Neuronal stem cell (in vitro differentiated cells): ENCODE results near the gene LPGAT1.

Experiments
- DNase-seq: peaks from one replicate; pipeline ENCODE4 v3.0.0-alpha.2; 2013; ENCODE audit warnings: low spot score
- H2AFZ ChIP-seq: one replicate; pipeline ENCODE4 v1.6.1; 2013; ENCODE audit warnings: mild to moderate bottlenecking, low read length, inconsistent platforms
- H2AK5ac ChIP-seq: 2 replicates; pipeline ENCODE4 v1.6.1; 2013; ENCODE audit warnings: low read depth, mild to moderate bottlenecking, inconsistent platforms, low read length, moderate library complexity, mixed read lengths
- H2BK120ac ChIP-seq: 2 replicates; pipeline ENCODE4 v1.6.1; 2013; ENCODE audit warnings: low read depth, mild to moderate bottlenecking, inconsistent platforms, low read length, moderate library complexity, mixed read lengths
- H2BK12ac ChIP-seq: one replicate; pipeline ENCODE4 v1.6.1; 2013; ENCODE audit warnings: low read length, inconsistent platforms
- H2BK15ac ChIP-seq: 2 replicates; pipeline ENCODE4 v1.6.1; 2013; ENCODE audit warnings: mild to moderate bottlenecking, low read length, inconsistent platforms, mixed read lengths
- H2BK5ac ChIP-seq: one replicate; pipeline ENCODE4 v1.6.1; 2013; ENCODE audit warnings: inconsistent platforms, mild to moderate bottlenecking, low read length, moderate library complexity
- H3K14ac ChIP-seq: one replicate; pipeline ENCODE4 v1.6.1; 2013; ENCODE audit warnings: low read length, inconsistent platforms
- H3K18ac ChIP-seq: 2 replicates; pipeline ENCODE4 v1.6.1; 2013; ENCODE audit warnings: low read length, inconsistent platforms
- H3K23ac ChIP-seq: 2 replicates; pipeline ENCODE4 v1.6.1; 2013; ENCODE audit warnings: low read depth, mild to moderate bottlenecking, mixed read lengths, low read length, inconsistent platforms; ENCODE audit not compliant: poor library complexity
- H3K27ac ChIP-seq: replicated peaks from 3 replicates; pipeline ENCODE4 v1.5.1; 2013; ENCODE audit warnings: low read length, inconsistent platforms
- H3K27me3 ChIP-seq, 3 experiments: 2 replicates each; pipeline ENCODE4 v1.6.1; 2013; ENCODE audit warnings: low read length in 3 of 3, mild to moderate bottlenecking in 2 of 3, inconsistent platforms in 1 of 3, low read depth in 1 of 3, mixed read lengths in 1 of 3, moderate library complexity in 1 of 3; ENCODE audit not compliant: control insufficient read depth in 3 of 3, insufficient read depth in 3 of 3
- H3K36me3 ChIP-seq, 2 donors: replicated peaks in 1 of 2; 2 replicates each; pipeline ENCODE4 v1.6.1; 2013; ENCODE audit warnings: low read length in 2 of 2; ENCODE audit not compliant: control insufficient read depth in 2 of 2, insufficient read depth in 2 of 2
- H3K4ac ChIP-seq: 2 replicates; pipeline ENCODE4 v1.6.1; 2013; ENCODE audit warnings: inconsistent platforms, mild to moderate bottlenecking, low read length, moderate library complexity
- H3K4me1 ChIP-seq, 2 donors: 1 replicate in 1 of 2; 2 replicates in 1 of 2; pipeline ENCODE4 v1.6.1; 2013; ENCODE audit warnings: low read length in 2 of 2, low read depth in 1 of 2; ENCODE audit not compliant: control insufficient read depth in 2 of 2, insufficient read depth in 1 of 2
- H3K4me2 ChIP-seq: one replicate; pipeline ENCODE4 v1.6.1; 2013; ENCODE audit warnings: mild to moderate bottlenecking, low read length, inconsistent platforms; ENCODE audit not compliant: insufficient read depth, poor library complexity, severe bottlenecking
- H3K4me3 ChIP-seq, 2 donors: 2 replicates each; pipeline ENCODE4 v1.5.1; 2013; ENCODE audit warnings: low read length in 2 of 2, mild to moderate bottlenecking in 2 of 2, inconsistent platforms in 1 of 2, moderate library complexity in 1 of 2
- H3K79me1 ChIP-seq: one replicate; pipeline ENCODE4 v1.6.1; 2013; ENCODE audit warnings: low read depth, mild to moderate bottlenecking, inconsistent platforms, low read length, moderate library complexity
- H3K9ac ChIP-seq: one replicate; pipeline ENCODE4 v1.6.1; 2013; ENCODE audit warnings: mild to moderate bottlenecking, low read depth, low read length, inconsistent platforms; ENCODE audit not compliant: poor library complexity
- H3K9me3 ChIP-seq, 2 donors: replicated peaks in 1 of 2; 2 replicates each; pipeline versions ENCODE3 to v1.6.1; 2013; ENCODE audit warnings: low read length in 2 of 2, mild to moderate bottlenecking in 2 of 2, inconsistent platforms in 1 of 2, low read depth in 1 of 2, mixed read lengths in 1 of 2, moderate library complexity in 1 of 2; ENCODE audit not compliant: control insufficient read depth in 2 of 2, insufficient read depth in 1 of 2
- H4K8ac ChIP-seq: one replicate; pipeline ENCODE4 v1.6.1; 2013; ENCODE audit warnings: low read depth, mild to moderate bottlenecking, inconsistent platforms, low read length, moderate library complexity
- H4K91ac ChIP-seq: one replicate; pipeline ENCODE4 v1.6.1; 2013; ENCODE audit warnings: low read length, low read depth, mild to moderate bottlenecking, inconsistent platforms; ENCODE audit not compliant: poor library complexity
- WGBS, 2 donors: extraction: QIAGEN DNeasy Blood & Tissue Kit; methylation state at CpG; one replicate each; pipeline ENCODE4 v1.1.7; 2013; ENCODE audit warnings: missing lambda C conversion rate in 2 of 2, mixed read lengths in 1 of 2; ENCODE audit not compliant: insufficient read length in 2 of 2, insufficient replicate concordance in 1 of 2; ENCODE audit errors: extremely low coverage in 2 of 2; 5-methylcytosine and 5-hydroxymethylcytosine counted together

Gene LPGAT1

GRCh38 chr1:211738691-211739301 lies 91.8 kb downstream of the LPGAT1 start:
- no peak overlapping the region for H3K27ac ChIP-seq
- H3K9me3 ChIP-seq: no peaks in the 10 kb centered on the region
- H2BK120ac ChIP-seq: no peak overlapping the region
- H2AFZ ChIP-seq: no peak overlapping the region
- no peak overlapping the region for H2BK15ac ChIP-seq
- no peak overlapping the region for H4K8ac ChIP-seq
- H3K18ac ChIP-seq: no peak overlapping the region
- no peak overlapping the region for H2BK12ac ChIP-seq
- peaks cover 15 to 17% of the 10 kb centered on the region in 2 donors for H3K4me1 ChIP-seq
- H3K14ac ChIP-seq: no peak overlapping the region
- no peaks in the 10 kb centered on the region for H3K79me1 ChIP-seq
- no peak overlapping the region for H2BK5ac ChIP-seq
- H3K4ac ChIP-seq: no peak overlapping the region
- H3K4me2 ChIP-seq: no peak overlapping the region
- H3K23ac ChIP-seq: no peak overlapping the region
- H2AK5ac ChIP-seq: peak overlapping the region; percentile 11
- H3K27me3 ChIP-seq: no peaks in the 10 kb centered on the region
- no peaks in the 10 kb centered on the region for H3K36me3 ChIP-seq
- no peak for DNase-seq
- H3K4me3 ChIP-seq: no peak overlapping the region
- H4K91ac ChIP-seq: no peak overlapping the region
- WGBS, 2 donors: no CpG with 5 or more reads among the region's 2 CpGs
- H3K9ac ChIP-seq: no peak overlapping the region

DNA sequence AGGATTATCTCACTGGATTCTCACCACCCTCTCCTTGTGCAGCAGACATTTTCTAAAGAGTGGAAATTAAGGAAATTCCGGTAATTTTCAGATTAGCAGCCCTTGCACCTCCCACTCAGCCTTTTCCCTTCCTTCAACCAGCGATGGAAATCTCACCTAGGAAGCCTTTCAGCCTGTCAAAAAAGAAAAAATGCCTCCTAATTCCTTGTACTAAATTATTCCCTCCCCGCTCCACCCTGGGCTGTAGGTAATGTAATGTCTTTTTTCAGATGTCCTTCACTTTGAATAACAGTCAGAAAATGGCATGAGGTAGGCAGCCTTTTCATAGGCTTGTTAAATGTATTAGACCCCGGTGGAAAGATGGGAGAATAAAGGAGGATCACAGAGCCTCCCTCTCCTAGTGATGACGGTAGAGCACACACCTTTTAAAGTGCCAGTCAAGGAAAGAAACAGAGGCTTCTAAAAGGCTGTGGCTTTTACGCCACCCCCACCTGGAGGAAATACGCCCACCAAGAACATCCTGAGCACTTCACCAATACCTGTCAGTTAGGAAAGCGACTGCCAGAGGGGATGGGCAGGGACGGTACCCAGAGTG lies 92.4 kb downstream of the LPGAT1 start:
- H3K9ac ChIP-seq: no peak overlapping the region
- DNase-seq: no peak
- no peak overlapping the region for H3K27ac ChIP-seq
- H3K4me2 ChIP-seq: no peak overlapping the region
- no peak overlapping the region for H3K23ac ChIP-seq
- no peaks in the 10 kb centered on the region for H3K9me3 ChIP-seq
- H3K79me1 ChIP-seq: no peaks in the 10 kb centered on the region
- no peaks in the 10 kb centered on the region for H3K27me3 ChIP-seq
- H3K4ac ChIP-seq: no peak overlapping the region
- WGBS, 2 donors: no CpG with 5 or more reads among the region's 9 CpGs
- peaks cover 15 to 17% of the 10 kb centered on the region in 2 donors for H3K4me1 ChIP-seq
- peak overlapping the region; percentile 11 for H2AK5ac ChIP-seq
- H4K91ac ChIP-seq: no peak overlapping the region
- no peak overlapping the region for H2BK120ac ChIP-seq
- H2BK15ac ChIP-seq: no peak overlapping the region
- H4K8ac ChIP-seq: no peak overlapping the region
- no peak overlapping the region for H2BK5ac ChIP-seq
- no peaks in the 10 kb centered on the region for H3K36me3 ChIP-seq
- H3K4me3 ChIP-seq: no peak overlapping the region
- no peak overlapping the region for H2AFZ ChIP-seq
- H3K18ac ChIP-seq: no peak overlapping the region
- H2BK12ac ChIP-seq: no peak overlapping the region
- H3K14ac ChIP-seq: no peak overlapping the region

GRCh38 chr1:211737115-211738035 lies 93.2 kb downstream of the LPGAT1 start:
- peak overlapping the region; percentile 56 for H2AFZ ChIP-seq
- WGBS, 2 donors: no CpG with 5 or more reads among the region's 15 CpGs
- H3K4me2 ChIP-seq: no peak overlapping the region
- H3K36me3 ChIP-seq: no peaks in the 10 kb centered on the region
- no peak overlapping the region for H2BK120ac ChIP-seq
- H2AK5ac ChIP-seq: peak overlapping the region; percentile 62
- no peak for DNase-seq
- no peak overlapping the region for H3K14ac ChIP-seq
- no peak overlapping the region for H3K9ac ChIP-seq
- H3K4ac ChIP-seq: no peak overlapping the region
- H4K91ac ChIP-seq: no peak overlapping the region
- H3K27ac ChIP-seq: no peak overlapping the region
- H3K27me3 ChIP-seq: peaks cover 0 to 4% (median 0%) of the 10 kb centered on the region in 3 experiments
- peaks cover 15 to 17% of the 10 kb centered on the region in 2 donors for H3K4me1 ChIP-seq
- H3K18ac ChIP-seq: peak overlapping the region; percentile 16
- no peak overlapping the region for H2BK12ac ChIP-seq
- H3K23ac ChIP-seq: no peak overlapping the region
- no peak overlapping the region for H3K4me3 ChIP-seq
- H4K8ac ChIP-seq: peak overlapping the region; percentile 57
- H2BK5ac ChIP-seq: no peak overlapping the region
- H2BK15ac ChIP-seq: no peak overlapping the region
- no peaks in the 10 kb centered on the region for H3K9me3 ChIP-seq
- H3K79me1 ChIP-seq: no peaks in the 10 kb centered on the region
